22Rv1 (cell line): ENCODE measurements around the gene KCNQ4.

Experiments used
- H3K27ac ChIP-seq: fragments of 450-650 bp; 2 replicates; pipeline ENCODE4 v1.5.1; 2017
- CTCF ChIP-seq: fragments of 450-650 bp; IDR thresholded peaks from 2 replicates; pipeline ENCODE4 v1.5.1; 2017; ENCODE audit warnings: mild to moderate bottlenecking
- ZFX ChIP-seq: fragments of 450-650 bp; IDR thresholded peaks from 2 replicates; pipeline ENCODE4 v1.6.1; 2017; ENCODE audit warnings: antibody characterized with exemption, borderline replicate concordance

Gene KCNQ4

GRCh38 chr1:40792036-40792435 lies 8.4 kb downstream of the KCNQ4 start:
- no peak for TF ChIP-seq ZFX
- no peak for TF ChIP-seq CTCF
- no peak overlapping the region for H3K27ac ChIP-seq

GRCh38 chr1:40793617-40794016 lies 10.0 kb downstream of the KCNQ4 start:
- TF ChIP-seq CTCF (no peak), ZFX (no peak)
- no peak overlapping the region for H3K27ac ChIP-seq

- H3K27ac ChIP-seq, result no peak overlapping the region
- no peak for TF ChIP-seq CTCF
- no peak for TF ChIP-seq ZFX
Measured at GRCh38 chr1:40794048-40794447, 10.5 kb downstream of the KCNQ4 start.

- TF ChIP-seq CTCF, result no peak
- no peak for TF ChIP-seq ZFX
- no peak overlapping the region for H3K27ac ChIP-seq
Measured at GRCh38 chr1:40794974-40795715, 11.6 kb downstream of the KCNQ4 start.

GRCh38 chr1:40795811-40796586 lies 12.4 kb downstream of the KCNQ4 start:
- no peak overlapping the region for H3K27ac ChIP-seq
- TF ChIP-seq ZFX (no peak), CTCF (no peak)

- no peak for TF ChIP-seq ZFX
- no peak for TF ChIP-seq CTCF
- no peak overlapping the region for H3K27ac ChIP-seq
Measured at GRCh38 chr1:40796939-40797667, 13.5 kb downstream of the KCNQ4 start.
